SK-N-MC (cell line): ENCODE results near the gene RBPJ.

Experiments used
- DNase-seq: peaks from one replicate; pipeline ENCODE4 v3.0.0-alpha.2; 2011; ENCODE audit warnings: low read depth, low spot score
- H3K27ac ChIP-seq: fragments of 200-600 bp; sonication (generic); 2 replicates; pipeline ENCODE4 v1.5.1; 2016; ENCODE audit warnings: mixed run types
- H3K36me3 ChIP-seq: fragments of 200-600 bp; sonication (generic); 2 replicates; pipeline ENCODE4 v1.6.1; 2017; ENCODE audit warnings: antibody characterized with exemption, low read length, mixed read lengths; ENCODE audit not compliant: insufficient read depth
- H3K4me3 ChIP-seq: fragments of 200-600 bp; sonication (generic); 2 replicates; pipeline ENCODE4 v1.5.1; 2016
- H3K9ac ChIP-seq: fragments of 200-600 bp; sonication (generic); 2 replicates; pipeline ENCODE4 v1.8.0; 2017; ENCODE audit warnings: mixed run types, mixed read lengths; ENCODE audit not compliant: insufficient read length
- H3K9me3 ChIP-seq: fragments of 200-600 bp; sonication (generic); 2 replicates; pipeline ENCODE4 v1.6.1; 2017; ENCODE audit warnings: low read depth, mild to moderate bottlenecking, antibody characterized with exemption, low read length, moderate library complexity, mixed read lengths
- EZH2 ChIP-seq: fragments of 200-600 bp; sonication (generic); IDR thresholded peaks from one replicate; pipeline ENCODE4 v1.6.1; 2017; ENCODE audit warnings: antibody characterized with exemption
- FOXP2 ChIP-seq: optimal IDR thresholded peaks from 2 replicates; pipeline ENCODE3; 2011; ENCODE audit warnings: mild to moderate bottlenecking, moderate library complexity; ENCODE audit not compliant: insufficient read depth; ENCODE audit errors: extremely low read length, control extremely low read depth
- POLR2AphosphoS5 ChIP-seq: IDR thresholded peaks from 2 replicates; pipeline ENCODE4 v1.6.1; 2012; ENCODE audit warnings: mild to moderate bottlenecking, low read depth, low read length, borderline replicate concordance

The RBPJ gene

DNA sequence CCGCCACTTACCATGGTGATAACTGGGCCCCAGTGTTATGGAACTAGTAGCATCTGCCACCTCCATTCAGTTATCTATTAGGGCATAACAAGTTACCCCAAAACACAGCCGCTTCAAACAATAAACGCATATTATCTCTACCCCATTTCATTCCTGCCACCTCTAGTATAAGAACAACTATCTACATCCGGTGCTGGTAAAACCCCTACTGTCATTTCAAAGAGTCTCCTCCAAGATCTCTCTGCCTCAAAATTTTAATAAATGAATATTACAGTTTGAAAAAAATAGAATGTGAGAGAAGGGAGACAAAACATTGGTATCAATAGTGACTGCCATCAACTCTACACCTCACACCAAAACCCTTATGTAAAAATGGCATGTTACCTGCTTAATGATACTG lies 35.5 kb upstream of the RBPJ start:
- no peaks in the 10 kb centered on the region for H3K9me3 ChIP-seq
- no peaks in the 10 kb centered on the region for H3K36me3 ChIP-seq
- H3K27ac ChIP-seq, result no peak overlapping the region
- no peak overlapping the region for H3K4me3 ChIP-seq
- DNase-seq, result no peak
- H3K9ac ChIP-seq, result no peak overlapping the region
- TF ChIP-seq EZH2 (no peak), FOXP2 (no peak), POLR2AphosphoS5 (no peak)

DNA sequence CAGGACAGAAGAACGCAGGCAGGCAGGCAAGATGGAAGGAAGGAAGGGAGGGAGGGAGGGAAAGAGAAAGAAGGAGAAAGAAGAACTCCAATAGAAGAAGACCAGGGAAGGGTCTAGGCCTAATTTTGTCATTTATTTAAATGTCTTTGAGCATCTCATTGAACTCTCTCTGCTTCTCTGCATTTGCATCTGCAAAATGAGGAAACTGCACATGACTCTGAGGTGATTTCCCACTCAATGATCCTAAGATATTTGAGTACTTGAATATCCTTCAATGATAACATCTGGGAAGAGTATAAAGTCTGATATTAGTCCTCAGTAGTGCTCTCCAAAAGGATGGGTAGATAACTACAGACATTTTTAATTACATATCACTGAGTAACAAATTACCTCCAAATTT lies 33.1 kb upstream of the RBPJ start:
- H3K9ac ChIP-seq, result no peak overlapping the region
- H3K36me3 ChIP-seq, result no peaks in the 10 kb centered on the region
- H3K27ac ChIP-seq, result no peak overlapping the region
- TF ChIP-seq POLR2AphosphoS5 (no peak), EZH2 (no peak), FOXP2 (no peak)
- no peak for DNase-seq
- no peaks in the 10 kb centered on the region for H3K9me3 ChIP-seq
- no peak overlapping the region for H3K4me3 ChIP-seq

DNA sequence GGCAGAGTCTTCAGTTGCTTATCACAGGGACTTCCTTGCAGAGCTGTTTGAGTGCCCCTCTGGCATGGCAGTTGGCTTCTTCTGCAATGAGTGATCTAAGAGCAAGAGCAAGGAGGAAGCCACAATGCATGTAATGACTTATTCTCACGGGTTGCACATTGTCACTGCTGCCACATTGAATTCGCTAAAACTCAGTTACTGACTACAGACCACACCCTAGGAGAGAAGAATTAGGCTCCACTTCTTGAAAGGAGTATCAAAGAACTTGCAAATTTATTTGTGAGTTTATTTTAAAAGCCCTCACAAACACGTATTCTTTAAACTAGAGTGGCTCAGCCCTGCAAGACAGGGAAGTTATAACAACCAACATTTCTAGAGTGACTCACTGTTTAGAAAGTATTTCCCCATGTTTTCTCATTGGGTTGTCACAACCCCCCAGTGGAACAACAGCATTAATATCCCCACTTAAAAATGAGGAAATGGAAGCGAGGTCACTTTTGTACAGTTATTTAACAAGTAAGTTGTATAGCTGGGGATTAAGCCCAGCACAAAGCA lies 32.4 kb upstream of the RBPJ start:
- no peak overlapping the region for H3K9ac ChIP-seq
- no peak for DNase-seq
- no peaks in the 10 kb centered on the region for H3K36me3 ChIP-seq
- no peak overlapping the region for H3K27ac ChIP-seq
- TF ChIP-seq EZH2 (no peak), FOXP2 (no peak)
- no peaks in the 10 kb centered on the region for H3K9me3 ChIP-seq
- no peak overlapping the region for H3K4me3 ChIP-seq

DNA sequence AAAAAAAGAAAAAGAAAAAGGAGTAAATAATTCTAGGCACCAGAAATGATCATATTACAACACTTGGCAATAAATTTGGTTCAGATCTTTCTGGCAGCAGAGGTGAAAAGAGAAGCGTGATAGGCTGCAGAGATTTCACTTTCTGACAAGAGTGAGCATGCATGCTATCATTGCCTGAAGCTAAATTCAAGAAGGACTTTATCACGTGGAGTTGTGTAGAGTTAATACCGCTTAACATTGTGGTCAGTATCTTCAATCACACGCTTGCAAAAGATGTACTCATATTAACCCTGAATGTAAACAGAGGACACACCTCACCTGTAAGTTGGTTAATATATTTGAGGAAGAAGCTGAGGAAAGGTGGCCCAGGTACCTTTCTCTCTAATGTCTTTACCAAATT lies 31.4 kb upstream of the RBPJ start:
- Histone ChIP-seq H3K27ac (no peak overlapping the region), H3K9me3 (no peaks in the 10 kb centered on the region), H3K9ac (no peak overlapping the region), H3K36me3 (no peaks in the 10 kb centered on the region), H3K4me3 (no peak overlapping the region)
- TF ChIP-seq POLR2AphosphoS5 (no peak), FOXP2 (no peak), EZH2 (no peak)
- no peak for DNase-seq

DNA sequence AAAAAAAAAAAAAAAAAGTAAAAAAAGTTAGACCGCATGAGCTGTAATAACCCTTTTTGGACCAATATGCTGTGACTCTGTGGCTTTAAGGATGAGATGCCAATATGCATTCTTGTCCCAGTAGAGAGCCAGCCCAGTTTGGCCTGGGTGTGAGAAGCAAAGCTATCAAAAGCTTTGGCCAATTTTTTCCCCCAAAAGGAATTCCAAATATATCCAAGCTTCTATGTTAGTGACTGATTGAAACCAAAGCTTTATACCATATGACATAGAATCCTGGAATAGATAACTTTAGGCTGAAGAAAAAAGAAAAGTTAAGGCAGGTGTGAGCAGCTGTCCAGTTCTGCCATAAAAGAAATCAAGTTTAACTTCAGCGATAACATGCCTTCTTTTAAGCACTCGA lies 30.5 kb upstream of the RBPJ start:
- Histone ChIP-seq H3K9ac (no peak overlapping the region), H3K4me3 (no peak overlapping the region), H3K9me3 (no peaks in the 10 kb centered on the region), H3K36me3 (no peaks in the 10 kb centered on the region), H3K27ac (no peak overlapping the region)
- TF ChIP-seq FOXP2 (no peak), POLR2AphosphoS5 (no peak), EZH2 (no peak)
- DNase-seq, result no peak

DNA sequence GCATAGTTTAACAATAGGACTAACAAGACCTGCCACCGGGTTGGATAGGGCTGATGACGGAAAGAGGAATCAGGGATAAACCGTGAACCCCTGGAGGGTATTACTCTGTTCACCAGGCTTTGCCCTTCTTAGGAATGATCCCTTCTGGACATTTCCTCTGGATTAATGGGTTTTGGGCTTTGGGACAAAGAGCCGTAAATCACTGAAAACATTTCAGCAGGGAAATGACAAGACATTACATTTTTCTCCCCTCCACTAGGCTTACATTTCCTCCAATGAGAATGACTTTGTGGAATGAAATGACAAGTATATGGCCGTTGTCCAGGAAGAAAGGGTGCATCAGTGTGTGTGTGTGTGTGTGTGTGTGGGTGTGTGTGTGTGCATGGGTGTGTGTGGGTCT lies 25.9 kb upstream of the RBPJ start:
- TF ChIP-seq POLR2AphosphoS5 (no peak), EZH2 (no peak), FOXP2 (no peak)
- Histone ChIP-seq H3K36me3 (no peaks in the 10 kb centered on the region), H3K27ac (no peak overlapping the region), H3K4me3 (no peak overlapping the region), H3K9ac (no peak overlapping the region), H3K9me3 (no peaks in the 10 kb centered on the region)
- no peak for DNase-seq

DNA sequence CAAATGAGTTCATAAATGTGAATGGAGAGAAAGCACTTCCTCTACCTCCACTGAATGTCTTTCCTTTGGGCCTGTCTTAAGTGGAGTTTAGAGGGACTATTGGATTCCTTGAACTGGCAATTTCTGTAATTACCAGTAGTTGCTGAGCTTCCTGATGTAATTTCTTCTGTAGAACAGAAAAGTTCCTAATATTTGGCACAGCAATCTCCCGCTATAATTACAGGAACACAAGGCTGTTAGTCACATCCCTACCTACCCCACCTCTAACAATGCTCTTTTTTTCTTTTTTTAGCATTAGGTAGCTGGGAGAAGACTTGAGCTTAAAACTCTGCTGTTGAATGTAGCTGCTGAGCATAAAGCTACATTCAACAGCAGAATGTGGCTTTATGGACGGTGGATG lies 24.8 kb upstream of the RBPJ start:
- no peak for DNase-seq
- Histone ChIP-seq H3K36me3 (no peaks in the 10 kb centered on the region), H3K4me3 (no peak overlapping the region), H3K27ac (no peak overlapping the region), H3K9ac (no peak overlapping the region), H3K9me3 (no peaks in the 10 kb centered on the region)
- TF ChIP-seq POLR2AphosphoS5 (no peak), FOXP2 (no peak), EZH2 (no peak)

DNA sequence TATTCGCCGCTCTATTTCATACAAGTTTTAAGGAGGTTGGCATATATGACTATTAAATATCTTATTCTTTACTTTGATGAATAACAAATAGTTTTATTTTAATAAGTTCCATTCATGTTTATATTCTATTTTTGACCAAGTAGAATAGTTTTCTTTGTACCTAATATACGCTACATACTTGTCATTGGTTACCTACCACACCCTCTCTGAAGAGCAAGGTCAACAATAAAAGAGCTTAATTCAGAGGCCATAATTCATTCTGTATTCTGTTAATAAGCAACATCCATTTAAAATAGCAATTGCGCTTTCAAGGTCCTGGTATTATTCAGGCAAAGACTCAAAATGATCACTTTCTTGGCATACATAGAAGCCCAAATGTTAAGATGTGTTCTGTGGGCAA lies 24.3 kb upstream of the RBPJ start:
- TF ChIP-seq EZH2, result no peak
- TF ChIP-seq FOXP2, result no peak
- TF ChIP-seq POLR2AphosphoS5, result no peak
- H3K36me3 ChIP-seq, result no peaks in the 10 kb centered on the region
- H3K9me3 ChIP-seq, result no peaks in the 10 kb centered on the region
- no peak overlapping the region for H3K4me3 ChIP-seq
- no peak overlapping the region for H3K9ac ChIP-seq
- no peak for DNase-seq
- no peak overlapping the region for H3K27ac ChIP-seq

DNA sequence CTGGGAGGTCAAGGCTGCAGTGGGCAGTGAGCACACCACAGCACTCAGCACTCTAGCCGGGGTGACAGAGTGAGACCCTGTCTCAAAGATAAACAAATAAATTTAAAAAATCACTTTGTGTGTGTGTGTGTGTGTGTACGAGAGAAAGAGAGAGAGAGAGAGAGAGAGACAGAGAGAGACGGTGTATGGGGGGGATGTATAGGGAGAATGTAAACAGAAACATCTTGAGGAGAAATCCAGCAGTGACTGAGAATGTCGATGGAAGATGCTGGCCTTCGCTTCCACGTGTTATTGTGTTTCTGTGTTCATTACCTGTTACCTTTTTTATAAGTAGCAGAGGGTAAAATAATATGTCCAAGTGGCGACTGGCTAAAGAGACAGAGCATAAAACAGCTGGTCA lies 23.6 kb upstream of the RBPJ start:
- H3K9me3 ChIP-seq, result no peaks in the 10 kb centered on the region
- no peak overlapping the region for H3K9ac ChIP-seq
- no peak overlapping the region for H3K27ac ChIP-seq
- H3K36me3 ChIP-seq, result no peaks in the 10 kb centered on the region
- no peak for DNase-seq
- H3K4me3 ChIP-seq, result no peak overlapping the region
- no peak for TF ChIP-seq POLR2AphosphoS5
- TF ChIP-seq EZH2, result no peak
- TF ChIP-seq FOXP2, result no peak
